HUES6 (cell line): ENCODE results near the gene INKA2.

Experiments used
- H3K27ac ChIP-seq: 2 replicates; pipeline ENCODE4 v1.7.0; 2013; ENCODE audit warnings: low read depth, mild to moderate bottlenecking, low read length, inconsistent platforms
- H3K27me3 ChIP-seq: 2 replicates; pipeline ENCODE4 v1.6.1; 2013; ENCODE audit warnings: low read length; ENCODE audit not compliant: control insufficient read depth, insufficient read depth
- H3K36me3 ChIP-seq: 2 replicates; pipeline ENCODE4 v1.6.1; 2013; ENCODE audit warnings: low read length; ENCODE audit not compliant: control insufficient read depth, insufficient read depth
- H3K4me1 ChIP-seq: 2 replicates; pipeline ENCODE4 v1.6.1; 2013; ENCODE audit warnings: low read length; ENCODE audit not compliant: control insufficient read depth, insufficient read depth
- H3K4me3 ChIP-seq: 2 replicates; pipeline ENCODE4 v1.5.1; 2013; ENCODE audit warnings: low read depth, low read length
- H3K9ac ChIP-seq: one replicate; pipeline ENCODE4 v1.6.1; 2013; ENCODE audit warnings: mild to moderate bottlenecking, low read length
- H3K9me3 ChIP-seq: 2 replicates; pipeline ENCODE4 v1.6.1; 2013; ENCODE audit warnings: low read depth, low read length; ENCODE audit not compliant: control insufficient read depth, insufficient read depth

The INKA2 gene

DNA sequence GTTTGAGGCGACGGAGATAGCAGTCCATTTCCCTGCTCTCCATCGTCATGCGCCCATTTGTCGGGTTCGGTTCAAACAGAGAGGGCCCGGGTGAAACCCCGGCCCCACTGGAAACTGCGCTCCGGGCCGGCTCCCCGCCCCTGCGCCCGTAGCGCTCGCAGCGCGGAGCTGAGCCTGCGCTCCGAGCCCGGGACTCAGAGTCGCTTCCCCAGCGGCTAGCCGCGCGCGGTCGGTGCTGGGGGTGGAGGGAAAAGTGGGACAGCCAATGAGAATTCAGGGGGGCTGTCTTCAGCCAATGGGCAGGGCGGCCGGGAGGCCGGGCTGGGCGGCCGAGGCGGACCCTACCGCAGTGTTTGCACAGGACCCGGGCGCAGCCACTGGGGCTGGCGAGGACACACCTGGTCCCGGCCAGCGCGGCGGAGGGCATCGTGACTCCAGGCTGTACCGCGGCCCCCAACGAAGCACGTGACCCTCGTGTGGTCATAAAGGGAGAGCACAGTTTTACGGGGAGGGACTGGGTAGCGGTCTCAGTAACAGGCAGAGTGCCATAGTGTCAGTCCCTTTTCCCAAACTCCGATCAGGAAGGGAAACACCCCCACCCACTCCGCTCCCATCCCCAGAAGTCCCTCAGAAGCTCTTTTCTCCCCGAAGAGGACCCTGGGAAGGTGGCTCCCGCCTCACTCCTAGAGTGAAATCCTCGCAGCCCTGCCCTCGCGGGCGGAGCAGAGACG, at the start of gene INKA2:
Gene INKA2, minus strand, starts transcription at position 202 of the 731 bp plus-strand sequence. Its CDS starts 153 bp downstream, at position 49.
- peak within 1 kb of the TSS; percentile 74 for H3K9ac ChIP-seq
- H3K9me3 ChIP-seq, result no peaks in the 10 kb centered on the region
- H3K27ac ChIP-seq, result peak within 1 kb of the TSS; percentile 56; the same call in 1 of the 2 replicates
- H3K27me3 ChIP-seq, result peaks cover 32% of the 10 kb centered on the region
- H3K4me3 ChIP-seq, result peak within 1 kb of the TSS; percentile 75
- peaks cover 29% of the 10 kb centered on the region for H3K4me1 ChIP-seq
- H3K36me3 ChIP-seq, result peaks cover 2% of the 10 kb centered on the region; the same call in 1 of the 2 replicates

DNA sequence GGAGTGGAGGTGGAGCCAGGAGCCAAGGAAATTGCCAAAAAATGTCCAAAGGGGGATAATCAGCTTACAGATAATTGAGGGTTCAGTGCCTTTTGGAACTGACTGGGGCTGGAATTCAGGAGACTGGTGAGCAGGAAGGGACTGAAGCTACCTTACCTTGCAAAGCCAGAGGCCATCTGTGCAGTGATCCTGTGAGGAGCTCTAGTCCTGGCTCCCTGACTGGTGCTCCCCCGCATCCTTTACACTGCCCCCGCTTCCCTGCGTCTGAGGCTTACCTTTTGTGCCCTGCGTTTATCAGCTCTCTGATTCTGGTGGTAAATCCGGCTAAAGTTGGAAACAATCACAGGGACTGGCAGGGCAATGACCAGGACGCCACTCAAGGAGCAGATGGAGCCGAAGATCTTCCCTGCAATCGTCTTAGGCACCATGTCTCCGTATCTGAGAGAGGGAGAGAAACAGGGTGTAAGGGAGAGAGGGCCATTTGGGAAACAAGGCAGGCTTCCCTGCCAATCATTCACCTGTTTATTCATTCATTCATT, 47.5 kb upstream of the INKA2 start:
- Histone ChIP-seq H3K9me3 (no peaks in the 10 kb centered on the region), H3K4me1 (0 out of 2 replicates have a peak, but pooled peaks cover 2% of the 10 kb centered on the region), H3K36me3 (no peaks in the 10 kb centered on the region), H3K9ac (no peak overlapping the region), H3K27me3 (peaks cover 3% of the 10 kb centered on the region; the same call in 1 of the 2 replicates), H3K27ac (no peak overlapping the region), H3K4me3 (no peak overlapping the region)

DNA sequence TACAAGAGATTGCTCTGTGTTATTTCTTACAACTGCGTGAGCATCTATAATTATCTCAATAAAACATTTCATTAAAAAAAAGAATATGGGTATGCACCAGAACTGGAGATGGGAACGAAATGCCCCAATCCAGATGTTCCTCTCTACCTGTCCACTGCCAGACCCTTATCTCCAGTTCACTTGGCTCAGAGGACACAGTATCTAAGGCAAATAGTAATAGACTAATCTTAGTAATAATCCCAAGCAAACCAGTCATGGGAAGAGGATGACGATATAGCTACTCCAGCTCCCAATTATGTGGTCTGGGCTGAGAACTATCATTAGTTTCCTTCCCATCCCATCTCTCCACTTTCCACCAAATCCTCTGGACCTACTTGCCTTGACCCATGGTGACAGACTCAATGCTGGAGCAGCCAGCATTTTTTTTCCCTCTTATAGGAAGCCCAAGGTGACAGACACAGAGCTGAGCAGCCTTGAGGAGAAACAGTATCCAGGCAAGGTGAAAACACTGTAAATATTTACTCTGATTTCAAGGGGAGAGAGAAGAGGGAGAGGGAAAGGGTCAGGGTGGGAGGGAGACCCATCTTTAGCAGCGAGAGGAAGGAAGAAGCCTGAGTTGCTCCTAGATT, 45.2 kb upstream of the INKA2 start:
- Histone ChIP-seq H3K4me3 (no peak overlapping the region), H3K27me3 (peaks cover 3% of the 10 kb centered on the region; the same call in 1 of the 2 replicates), H3K9me3 (no peaks in the 10 kb centered on the region), H3K4me1 (0 out of 2 replicates have a peak, but pooled peaks cover 2% of the 10 kb centered on the region), H3K9ac (no peak overlapping the region), H3K27ac (no peak overlapping the region), H3K36me3 (no peaks in the 10 kb centered on the region)

DNA sequence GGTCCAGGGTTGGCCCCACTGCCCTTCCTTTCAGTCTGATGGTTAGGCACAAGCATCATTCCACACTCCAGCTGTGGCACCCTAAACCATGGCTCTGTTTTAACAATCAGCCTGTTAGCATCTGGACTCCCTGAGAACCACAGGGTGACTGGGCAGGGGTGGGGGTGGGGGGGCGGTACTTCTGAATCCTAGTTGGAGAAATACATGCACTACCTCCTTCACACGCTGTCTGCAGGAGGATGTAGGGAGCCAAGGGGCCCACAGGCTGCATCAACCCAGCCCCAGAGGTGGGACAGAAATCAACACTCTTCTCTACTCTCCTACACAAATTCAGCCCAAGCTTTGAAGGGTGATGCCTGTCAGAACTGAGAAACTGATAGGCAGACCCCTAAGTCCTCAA, 40.4 kb upstream of the INKA2 start:
- Histone ChIP-seq H3K9ac (no peak overlapping the region), H3K36me3 (no peaks in the 10 kb centered on the region), H3K27ac (no peak overlapping the region), H3K9me3 (no peaks in the 10 kb centered on the region), H3K27me3 (peaks cover 3% of the 10 kb centered on the region; the same call in 1 of the 2 replicates), H3K4me1 (0 out of 2 replicates have a peak, but pooled peaks cover 4% of the 10 kb centered on the region), H3K4me3 (no peak overlapping the region)

DNA sequence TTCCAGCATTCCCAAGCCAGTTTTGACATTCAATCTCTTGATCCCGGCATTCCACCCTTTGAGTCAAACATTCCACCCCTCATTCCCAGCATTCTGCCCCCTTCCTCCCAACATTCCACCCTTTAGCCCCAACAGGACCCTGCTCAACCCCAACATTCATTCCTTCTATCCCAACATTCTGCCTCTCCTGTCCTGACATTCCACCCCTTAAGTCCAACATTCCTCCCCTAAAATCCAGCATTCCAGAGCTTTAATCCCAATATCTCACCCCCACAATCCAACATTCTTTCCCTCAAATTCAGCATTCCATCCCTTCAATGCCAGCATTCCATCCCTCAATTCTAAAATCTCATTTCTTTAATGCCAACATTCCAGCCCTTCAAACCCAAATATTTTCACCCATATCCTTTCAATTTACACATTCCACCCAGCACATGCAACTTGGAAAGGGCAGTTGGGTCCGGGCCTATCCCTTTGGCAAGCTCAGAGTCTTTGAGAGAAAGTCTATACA, 39.4 kb upstream of the INKA2 start:
- H3K27ac ChIP-seq, result no peak overlapping the region
- H3K9me3 ChIP-seq, result no peaks in the 10 kb centered on the region
- no peaks in the 10 kb centered on the region for H3K27me3 ChIP-seq
- 0 out of 2 replicates have a peak, but pooled peaks cover 4% of the 10 kb centered on the region for H3K4me1 ChIP-seq
- no peaks in the 10 kb centered on the region for H3K36me3 ChIP-seq
- no peak overlapping the region for H3K4me3 ChIP-seq
- H3K9ac ChIP-seq, result no peak overlapping the region

DNA sequence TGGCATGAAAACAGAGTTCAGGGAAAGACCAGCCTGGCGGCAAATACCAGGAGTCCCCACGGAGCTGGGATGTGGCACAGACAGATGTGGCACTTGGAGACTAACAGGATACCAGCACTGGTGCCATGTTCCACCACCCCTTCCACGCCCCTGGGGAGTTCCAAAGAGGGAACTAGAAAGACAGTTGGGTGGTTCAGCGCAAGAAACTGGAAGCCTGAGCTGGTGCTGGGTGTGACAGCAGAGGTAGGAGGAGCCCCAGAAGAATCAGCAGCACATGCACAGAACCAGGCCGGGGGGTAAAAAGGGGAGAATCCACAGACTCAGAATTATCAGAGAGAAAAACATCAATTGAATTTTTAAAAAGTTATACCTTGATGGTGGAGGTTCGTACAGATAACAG, 38.9 kb upstream of the INKA2 start:
- no peak overlapping the region for H3K4me3 ChIP-seq
- H3K9me3 ChIP-seq, result no peaks in the 10 kb centered on the region
- H3K9ac ChIP-seq, result no peak overlapping the region
- no peaks in the 10 kb centered on the region for H3K36me3 ChIP-seq
- H3K27me3 ChIP-seq, result no peaks in the 10 kb centered on the region
- H3K27ac ChIP-seq, result no peak overlapping the region
- H3K4me1 ChIP-seq, result 0 out of 2 replicates have a peak, but pooled peaks cover 4% of the 10 kb centered on the region

DNA sequence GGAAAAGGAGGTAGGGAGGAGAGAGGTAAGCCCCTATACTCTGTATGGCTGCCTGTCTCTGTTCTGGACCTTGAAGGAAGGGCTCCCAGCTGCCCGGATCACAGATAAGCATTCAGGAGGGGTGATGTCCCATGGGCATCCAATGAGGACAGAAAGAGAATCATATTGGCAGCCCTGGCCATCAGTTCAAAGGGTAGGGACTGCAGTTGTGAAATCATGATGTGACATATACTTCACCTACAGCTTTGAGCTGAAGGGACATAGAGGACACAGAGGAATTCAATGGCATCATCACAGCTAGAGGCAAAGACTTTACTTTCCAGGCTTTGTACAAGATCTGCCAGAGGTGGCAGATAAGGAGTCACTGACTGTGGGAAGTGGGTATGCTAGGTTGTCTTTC, 38.1 kb upstream of the INKA2 start:
- no peaks in the 10 kb centered on the region for H3K9me3 ChIP-seq
- H3K27me3 ChIP-seq, result no peaks in the 10 kb centered on the region
- H3K36me3 ChIP-seq, result no peaks in the 10 kb centered on the region
- 0 out of 2 replicates have a peak, but pooled peaks cover 4% of the 10 kb centered on the region for H3K4me1 ChIP-seq
- H3K4me3 ChIP-seq, result no peak overlapping the region
- no peak overlapping the region for H3K27ac ChIP-seq
- no peak overlapping the region for H3K9ac ChIP-seq

DNA sequence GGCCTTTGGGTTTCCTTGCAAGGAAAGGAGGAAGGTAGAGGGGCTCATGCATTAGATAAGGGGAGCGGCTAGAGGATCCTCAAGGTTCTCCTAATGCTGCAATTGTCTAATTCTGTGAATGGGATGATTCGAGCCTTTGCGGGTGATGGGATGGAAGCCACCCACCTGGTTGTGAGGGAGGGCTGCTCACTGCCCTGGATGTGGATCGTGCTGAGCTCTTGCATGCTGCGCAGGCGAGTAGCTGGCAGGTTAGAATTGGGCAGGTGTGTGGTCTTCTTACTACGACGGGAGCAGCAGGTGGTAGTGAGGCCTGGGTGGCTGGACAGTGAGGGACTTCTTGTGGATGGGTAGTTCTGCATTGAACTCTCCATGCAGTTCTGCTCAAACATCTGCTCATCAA, 37.7 kb upstream of the INKA2 start:
- H3K36me3 ChIP-seq, result no peaks in the 10 kb centered on the region
- H3K4me3 ChIP-seq, result no peak overlapping the region
- 0 out of 2 replicates have a peak, but pooled peaks cover 4% of the 10 kb centered on the region for H3K4me1 ChIP-seq
- no peaks in the 10 kb centered on the region for H3K9me3 ChIP-seq
- no peak overlapping the region for H3K27ac ChIP-seq
- no peak overlapping the region for H3K9ac ChIP-seq
- H3K27me3 ChIP-seq, result no peaks in the 10 kb centered on the region

DNA sequence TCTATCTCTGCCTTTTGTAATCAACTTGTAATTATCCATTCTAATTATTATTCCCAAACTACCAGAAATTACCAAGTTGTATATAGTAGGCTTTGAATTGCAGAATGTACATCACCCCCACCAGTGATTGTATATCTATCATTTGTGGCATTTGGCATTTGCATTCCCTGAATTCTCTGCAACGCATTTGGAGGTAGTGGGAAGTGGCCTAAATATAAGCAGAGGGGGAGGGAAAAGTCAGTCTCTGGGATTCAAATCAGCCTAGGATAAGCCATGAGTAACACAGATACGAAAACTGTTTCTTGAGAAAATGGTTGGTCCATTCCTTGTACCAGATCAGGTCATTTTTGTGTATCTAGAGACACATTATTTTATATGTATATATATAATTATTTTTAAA, 37.2 kb upstream of the INKA2 start:
- Histone ChIP-seq H3K36me3 (no peaks in the 10 kb centered on the region), H3K4me3 (no peak overlapping the region), H3K9ac (no peak overlapping the region), H3K27ac (no peak overlapping the region), H3K9me3 (no peaks in the 10 kb centered on the region), H3K27me3 (no peaks in the 10 kb centered on the region), H3K4me1 (0 out of 2 replicates have a peak, but pooled peaks cover 4% of the 10 kb centered on the region)

DNA sequence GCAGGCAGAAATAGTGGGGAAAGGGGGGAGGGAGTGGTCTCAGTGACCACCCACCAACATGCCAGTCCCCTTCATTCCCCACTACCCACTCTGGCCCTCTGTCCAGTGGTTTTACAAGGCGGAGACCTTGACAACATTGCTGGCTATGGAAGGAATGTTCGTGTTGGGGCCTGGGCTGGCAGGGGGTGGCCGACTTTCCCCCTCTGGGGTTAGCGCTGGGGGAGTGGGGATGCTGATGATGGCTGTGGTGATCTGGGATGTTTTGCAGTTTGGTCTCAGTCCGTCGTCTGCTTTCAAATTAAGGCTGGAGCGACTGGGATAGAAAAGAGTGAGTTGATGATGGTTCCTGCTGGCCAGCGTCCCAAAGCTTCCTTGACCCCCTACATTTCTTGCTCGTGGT, 36.8 kb upstream of the INKA2 start:
- Histone ChIP-seq H3K4me3 (no peak overlapping the region), H3K27ac (no peak overlapping the region), H3K9ac (no peak overlapping the region)

DNA sequence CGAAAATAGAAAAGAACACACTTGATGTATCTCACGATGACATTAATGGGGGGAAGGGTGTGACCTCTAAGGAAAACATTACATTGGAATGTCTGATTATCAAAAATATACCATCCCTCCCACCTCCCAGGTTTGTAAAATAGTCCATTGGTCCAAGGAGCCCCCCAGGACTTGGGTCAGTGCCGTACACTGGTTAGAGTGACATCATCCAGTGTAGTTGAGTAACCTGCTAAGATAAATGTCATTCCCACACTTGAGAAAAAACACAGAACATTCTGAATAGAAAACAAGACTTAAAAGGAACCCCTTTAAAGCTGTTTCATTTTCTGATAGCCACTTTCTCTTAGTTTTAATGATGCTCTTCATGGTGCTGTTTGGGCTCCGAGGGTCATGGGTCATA, 31.7 kb upstream of the INKA2 start:
- no peaks in the 10 kb centered on the region for H3K9me3 ChIP-seq
- no peak overlapping the region for H3K4me3 ChIP-seq
- H3K4me1 ChIP-seq, result no peaks in the 10 kb centered on the region
- no peak overlapping the region for H3K9ac ChIP-seq
- peaks cover 24% of the 10 kb centered on the region for H3K36me3 ChIP-seq
- no peak overlapping the region for H3K27ac ChIP-seq
- H3K27me3 ChIP-seq, result no peaks in the 10 kb centered on the region

More for the DNA sequence above, 36.8 kb upstream of the INKA2 start:
- H3K27me3 ChIP-seq, result no peaks in the 10 kb centered on the region
- H3K36me3 ChIP-seq, result no peaks in the 10 kb centered on the region
- no peaks in the 10 kb centered on the region for H3K9me3 ChIP-seq
- H3K4me1 ChIP-seq, result 0 out of 2 replicates have a peak, but pooled peaks cover 4% of the 10 kb centered on the region
